Stimulated activated naive CD8-positive, alpha-beta T cell treated with anti-CD3 and anti-CD28 coated beads, Interleukin-15, Interleukin-2, amounts not matched to agents 100 U/mL and 50 U/mL, for 24 hours (primary cell): ENCODE measurements around the gene BORCS5.
"Not testable (repeated sequence)": the region's sequence is repeated elsewhere in the genome, so short reads cannot be mapped to it uniquely, and the experiment has no call there.

Experiments used
- ATAC-seq: fragments of 150-1000 bp; cut with Tn5 transposase; one replicate; pipeline ENCODE4 v1.10.0; 2021
- DNase-seq: peaks from one replicate; pipeline ENCODE4 v3.0.0; 2021

Gene BORCS5

DNA sequence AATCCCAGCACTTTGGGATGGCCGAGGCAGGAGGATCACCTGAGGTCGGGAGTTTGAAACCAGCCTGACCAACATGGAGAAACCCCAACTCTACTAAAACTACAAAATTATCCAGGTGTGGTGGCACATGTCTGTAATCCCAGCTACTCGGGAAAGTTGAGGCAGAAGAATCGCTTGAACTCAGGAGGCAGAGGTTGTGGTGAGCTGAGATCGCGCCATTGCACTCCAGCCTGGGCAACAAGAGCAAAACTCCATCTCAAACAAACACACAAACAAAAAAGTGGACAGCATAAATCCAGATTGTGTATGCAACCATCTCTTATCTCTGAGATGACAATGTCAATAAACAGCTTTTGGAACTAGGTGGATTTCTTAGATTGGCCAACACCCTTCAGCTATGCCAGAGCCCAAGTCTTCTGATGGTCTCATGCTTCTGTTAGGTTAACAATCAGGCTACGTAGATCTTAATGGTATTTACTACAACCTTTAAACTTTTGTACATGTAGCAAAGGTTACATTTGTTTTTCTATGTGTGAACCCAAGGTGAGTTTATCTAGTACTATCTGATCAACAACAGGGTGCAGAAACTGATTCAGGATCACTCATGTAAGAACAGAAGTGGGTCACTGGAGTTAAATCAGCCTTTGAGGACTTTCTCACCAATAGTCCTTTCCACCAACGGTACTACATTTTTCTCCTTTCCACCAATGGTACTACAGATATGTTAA is 132.1 kb downstream of the BORCS5 start:
- ATAC-seq (no peak), DNase-seq (no peak)

DNA sequence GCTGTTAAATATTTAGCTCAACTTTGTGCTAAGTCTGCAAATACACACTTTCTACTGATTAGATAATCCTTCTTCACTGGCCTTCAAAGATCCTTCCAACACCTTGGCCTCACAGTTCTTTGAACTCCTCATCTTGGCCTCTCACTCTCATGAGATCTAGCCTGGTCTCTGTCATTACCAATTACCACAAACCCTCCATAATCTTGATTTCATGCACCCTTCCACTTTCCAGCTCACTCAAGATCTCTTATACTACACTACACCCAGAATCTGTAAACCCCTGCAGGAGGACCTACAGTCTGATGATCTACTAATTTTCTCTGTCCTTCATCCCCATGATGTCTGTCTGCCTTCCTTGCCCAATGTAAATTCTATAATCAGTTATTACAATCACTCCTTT is 134.7 kb downstream of the BORCS5 start:
- DNase-seq (no peak), ATAC-seq (peak; percentile 57)

- DNase-seq = no peak
- ATAC-seq = no peak
Measured at GRCh38 chr12:12492547-12492946, 135.7 kb downstream of the BORCS5 start.

- ATAC-seq = no peak
Measured at GRCh38 chr12:12495536-12495935, 138.7 kb downstream of the BORCS5 start.

DNA sequence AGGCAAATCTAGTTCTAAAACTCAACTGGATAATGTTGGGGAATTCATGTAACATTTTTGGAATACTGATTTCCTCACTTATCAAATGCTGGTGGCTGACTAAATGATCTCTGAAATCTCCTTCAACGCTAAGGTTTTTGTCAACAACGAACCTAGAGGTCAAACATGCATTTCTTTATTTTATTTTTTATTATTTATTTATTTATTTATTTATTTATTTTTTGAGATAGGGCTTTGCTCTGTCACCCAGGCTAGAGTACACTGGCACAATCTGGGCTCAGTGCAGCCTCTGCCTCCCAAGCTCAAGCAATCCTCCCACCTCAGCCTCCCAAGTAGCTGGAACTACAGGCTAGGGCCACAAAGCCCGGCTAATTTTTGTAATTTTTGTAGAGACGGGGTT is 141.3 kb downstream of the BORCS5 start:
- ATAC-seq (no peak), DNase-seq (no peak)

More at GRCh38 chr12:12495536-12495935, 138.7 kb downstream of the BORCS5 start:
- DNase-seq = no peak

DNA sequence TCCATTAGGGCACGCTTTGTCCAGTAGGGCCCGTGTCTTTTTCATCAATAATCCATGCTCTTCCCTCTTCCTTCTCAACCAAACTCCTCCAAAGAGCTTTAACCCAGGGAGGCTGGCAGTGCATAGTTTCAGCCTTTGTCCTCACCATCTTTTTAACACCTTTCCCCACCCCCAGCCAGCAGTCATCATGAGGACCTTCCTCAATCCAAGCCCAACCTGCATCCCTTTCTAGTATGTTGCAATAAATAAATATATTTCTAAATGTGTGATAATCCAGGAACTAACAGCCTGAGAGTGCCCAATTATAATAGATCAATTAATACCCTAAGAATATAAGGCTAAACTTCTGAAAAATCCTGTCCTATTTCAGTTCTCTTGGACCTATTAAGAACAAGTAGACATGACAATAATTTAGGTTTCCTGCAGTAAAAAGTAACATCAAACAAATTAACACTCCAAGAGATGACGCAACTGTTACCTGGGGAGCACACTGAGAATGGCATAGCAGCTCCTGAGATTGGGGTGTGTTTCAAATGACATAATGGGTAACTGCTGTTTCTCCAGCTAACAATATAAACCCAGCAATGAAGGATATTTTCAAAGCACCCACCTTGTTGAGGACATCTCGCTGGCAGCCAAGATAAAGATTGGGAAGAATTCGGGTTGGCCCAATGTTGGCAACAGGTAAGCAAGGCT is 143.2 kb downstream of the BORCS5 start:
- no peak for DNase-seq
- no peak for ATAC-seq

GRCh38 chr12:12501121-12501520 is 144.2 kb downstream of the BORCS5 start:
- ATAC-seq (peak; percentile 45), DNase-seq (no peak)

DNA sequence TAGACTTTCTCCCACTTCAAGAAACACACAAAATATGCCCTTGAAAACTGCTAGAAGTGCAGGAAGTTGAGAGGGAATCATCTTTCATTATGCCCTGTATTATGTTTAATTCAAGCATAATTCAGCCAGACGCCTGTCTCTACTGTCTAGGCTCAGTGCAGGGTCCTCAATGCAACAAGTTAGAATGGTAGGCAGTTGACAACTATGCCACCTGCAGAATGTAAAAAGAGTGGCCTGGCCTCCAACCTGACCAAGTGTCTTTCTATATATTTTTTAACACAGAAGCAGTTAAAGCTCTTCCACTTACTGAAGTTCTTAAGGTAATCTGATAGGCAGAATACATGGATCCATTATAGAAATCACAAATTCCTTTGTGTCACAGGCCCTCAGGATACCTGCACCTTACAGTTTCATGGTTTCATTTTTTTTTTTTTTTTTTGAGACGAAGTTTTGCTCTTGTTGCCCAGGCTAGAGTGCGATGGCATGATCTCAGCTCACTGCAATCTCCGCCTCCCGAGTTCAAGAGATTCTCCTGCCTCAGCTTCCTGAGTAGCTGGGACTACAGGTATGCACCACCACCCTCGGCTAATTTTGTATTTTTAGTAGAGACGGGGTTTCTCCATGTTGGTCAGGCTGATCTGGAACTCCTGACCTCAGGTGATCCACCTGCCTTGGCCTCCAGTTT is 145.4 kb downstream of the BORCS5 start:
- not testable (repeated sequence) for DNase-seq, ATAC-seq

- ATAC-seq (no peak), DNase-seq (no peak)
Measured at GRCh38 chr12:12502815-12503151, 145.9 kb downstream of the BORCS5 start.

- peak; percentile 12 for ATAC-seq
- DNase-seq = peak; percentile 42
Measured at GRCh38 chr12:12503384-12504078, 146.7 kb downstream of the BORCS5 start.

DNA sequence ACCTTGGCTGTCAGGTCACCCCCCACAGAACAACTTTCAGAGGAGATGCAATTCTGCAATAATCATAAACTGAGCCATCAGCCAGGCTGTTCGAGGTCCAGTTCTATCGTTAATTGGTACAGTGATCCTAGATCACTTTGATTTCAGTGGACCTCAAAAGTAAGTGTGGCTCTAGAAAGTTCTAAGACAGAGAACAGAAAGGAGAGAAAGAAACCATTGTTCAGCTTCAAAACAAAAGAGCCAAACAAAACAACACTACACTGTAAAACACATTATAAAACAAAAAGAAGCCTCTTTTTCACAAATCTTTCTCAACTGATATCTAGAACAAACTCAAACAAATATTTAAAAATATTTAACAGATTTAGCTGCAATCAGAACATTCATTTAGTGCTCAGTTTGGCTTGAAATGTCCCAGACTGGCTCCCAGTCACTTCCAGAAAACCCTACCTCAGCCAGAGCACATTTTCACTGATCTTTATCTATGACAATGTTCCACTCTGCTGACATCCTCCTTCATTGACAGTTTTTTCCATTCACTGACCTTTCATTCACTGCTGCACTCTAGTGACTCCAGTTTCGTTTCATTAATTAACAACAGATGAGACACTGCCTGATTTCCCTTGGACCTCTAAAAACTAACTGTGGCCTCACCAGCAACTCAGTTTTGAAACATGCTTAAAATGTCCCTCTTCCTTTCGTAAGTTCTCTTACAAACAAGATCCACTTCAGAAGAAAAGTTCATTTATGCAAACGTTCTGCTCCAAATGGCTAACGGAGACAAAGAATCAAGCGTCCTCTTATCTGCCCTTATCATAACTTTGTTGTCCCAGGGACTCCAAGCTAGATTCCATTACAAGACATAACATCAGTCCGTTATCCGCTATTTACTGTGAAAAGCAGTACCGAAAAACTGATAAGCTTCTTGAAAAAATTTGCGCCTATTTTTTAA is 148.9 kb downstream of the BORCS5 start:
- ATAC-seq (peak; percentile 85), DNase-seq (no peak)

- no peak for ATAC-seq
- no peak for DNase-seq
Measured at GRCh38 chr12:12506496-12506890, 149.6 kb downstream of the BORCS5 start.

- DNase-seq = no peak
- ATAC-seq = no peak
Measured at GRCh38 chr12:12507121-12507520, 150.2 kb downstream of the BORCS5 start.

DNA sequence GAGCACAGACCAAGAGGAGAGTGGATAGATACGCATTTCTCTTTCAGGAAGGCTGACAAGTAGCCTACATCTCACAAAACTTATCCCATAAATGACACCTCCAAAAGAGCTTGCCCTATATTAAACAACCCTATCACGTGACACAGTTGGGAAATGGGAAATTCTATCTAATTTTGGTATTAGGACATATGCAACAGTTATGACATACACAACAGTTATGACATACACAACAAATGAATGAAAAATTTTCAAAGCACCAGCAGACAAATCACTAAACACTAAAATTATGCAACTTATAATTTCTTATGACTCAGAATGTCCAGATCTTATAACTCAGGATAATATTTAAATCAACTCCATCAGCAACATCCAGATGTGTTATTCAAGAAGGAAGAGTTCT is 151.7 kb downstream of the BORCS5 start:
- ATAC-seq = no peak
- no peak for DNase-seq

GRCh38 chr12:12510141-12510540 is 153.3 kb downstream of the BORCS5 start:
- DNase-seq (no peak), ATAC-seq (no peak)

DNA sequence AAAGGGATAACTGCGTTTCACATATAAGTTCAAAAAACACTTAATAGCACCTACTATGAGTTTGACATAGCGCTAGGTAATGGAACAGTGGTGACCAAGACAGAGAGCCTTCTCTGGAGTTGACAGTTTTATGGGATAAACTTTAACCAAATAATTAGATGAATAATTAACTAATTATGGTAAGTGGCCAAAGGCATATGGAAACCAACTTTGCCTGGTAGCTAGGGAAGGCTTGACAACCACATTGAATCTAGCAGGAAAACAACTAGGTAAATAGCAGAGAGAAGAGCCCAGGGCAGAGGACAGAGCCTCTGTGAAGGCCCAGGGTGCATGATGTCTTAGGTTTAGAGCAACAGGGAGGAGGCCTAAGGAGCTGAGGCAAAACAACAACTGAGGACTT is 153.7 kb downstream of the BORCS5 start:
- ATAC-seq = no peak
- DNase-seq = no peak

GRCh38 chr12:12511021-12511783 is 154.3 kb downstream of the BORCS5 start:
- ATAC-seq (no peak), DNase-seq (no peak)

DNA sequence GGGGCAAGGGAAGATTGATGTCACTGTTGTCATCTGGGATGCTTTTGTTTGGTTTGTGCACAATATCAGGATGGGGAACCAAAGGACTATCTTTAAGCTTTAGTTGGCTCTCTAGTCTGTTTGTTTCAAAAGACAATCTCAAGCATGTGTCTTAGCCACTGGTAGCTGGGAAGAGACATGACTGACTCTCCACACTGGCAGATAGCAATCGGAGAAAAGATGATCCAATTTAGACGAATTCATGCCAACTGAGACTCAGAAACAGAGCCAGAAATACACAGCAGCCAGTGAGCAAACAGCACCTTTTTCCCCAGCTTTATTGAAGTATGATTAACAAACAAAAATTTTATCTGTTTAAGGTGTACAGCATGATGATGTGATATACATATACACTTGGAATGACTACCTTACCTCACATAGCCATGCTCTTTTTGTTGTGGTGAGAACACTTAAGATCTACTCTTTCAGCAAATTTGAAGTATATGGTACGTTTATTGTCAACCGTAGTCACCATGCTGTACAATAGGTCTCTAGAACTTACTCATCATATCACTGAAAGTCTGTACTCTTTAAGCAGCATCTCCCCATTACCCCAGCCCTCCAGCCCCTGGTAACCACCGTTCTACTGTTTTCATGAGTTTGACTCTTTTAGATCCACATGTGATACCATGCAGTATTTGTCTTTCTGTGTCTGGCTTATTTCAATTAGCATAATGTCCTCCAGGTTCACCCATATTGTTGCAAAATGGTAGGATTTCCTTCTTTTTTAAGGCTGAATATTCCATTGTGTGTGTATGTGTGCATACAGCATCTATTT is 155.2 kb downstream of the BORCS5 start:
- peak; percentile 83 for ATAC-seq
- no peak for DNase-seq

DNA sequence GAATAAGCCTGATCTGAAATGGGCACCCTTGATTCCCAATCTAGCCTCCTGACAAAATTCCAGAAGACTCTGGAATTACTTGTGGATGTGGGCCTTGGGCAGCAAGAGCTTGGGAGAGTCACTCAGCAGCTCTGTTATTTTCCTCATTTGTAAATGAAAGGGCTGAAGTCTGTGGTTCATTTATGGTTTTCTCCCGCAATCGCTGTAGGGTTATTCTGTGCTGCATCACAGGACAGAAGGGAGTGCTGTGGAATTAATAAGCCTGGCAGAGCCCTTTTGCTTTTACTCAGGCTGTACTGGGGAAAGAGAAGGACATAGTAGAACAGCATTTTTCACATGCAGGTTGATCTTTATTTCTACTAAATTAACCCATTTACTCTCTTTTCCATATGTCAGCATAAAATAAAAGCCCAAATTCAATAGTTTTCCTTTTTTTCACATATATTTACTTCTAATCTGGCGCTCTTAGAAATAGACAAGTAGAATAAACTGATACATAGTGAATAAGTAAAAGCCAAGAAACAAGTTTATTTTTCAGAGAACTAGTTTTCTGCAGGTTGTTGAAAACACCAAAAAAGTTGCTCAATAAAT is 156.6 kb downstream of the BORCS5 start:
- DNase-seq = no peak
- no peak for ATAC-seq

DNA sequence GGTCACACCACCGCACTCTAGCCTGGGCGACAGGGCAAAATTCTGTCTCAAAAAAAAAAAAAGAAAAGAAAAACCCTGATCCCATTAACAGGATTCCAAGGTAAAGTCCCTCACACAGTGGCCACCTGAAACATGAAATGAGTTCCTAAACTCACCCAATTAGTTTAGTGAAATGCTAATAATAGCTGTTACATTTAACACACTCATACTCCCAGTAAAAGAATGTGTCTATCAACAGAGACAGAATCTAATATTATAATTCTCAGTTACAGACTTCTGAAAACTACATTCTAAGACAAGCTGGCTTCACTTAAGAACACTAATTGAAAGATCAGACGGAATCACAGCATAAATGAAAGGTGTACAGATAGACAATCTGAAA is 161.6 kb downstream of the BORCS5 start:
- ATAC-seq = no peak
- no peak for DNase-seq
